ENCODE data around the gene NDUFAF2.

DNA sequence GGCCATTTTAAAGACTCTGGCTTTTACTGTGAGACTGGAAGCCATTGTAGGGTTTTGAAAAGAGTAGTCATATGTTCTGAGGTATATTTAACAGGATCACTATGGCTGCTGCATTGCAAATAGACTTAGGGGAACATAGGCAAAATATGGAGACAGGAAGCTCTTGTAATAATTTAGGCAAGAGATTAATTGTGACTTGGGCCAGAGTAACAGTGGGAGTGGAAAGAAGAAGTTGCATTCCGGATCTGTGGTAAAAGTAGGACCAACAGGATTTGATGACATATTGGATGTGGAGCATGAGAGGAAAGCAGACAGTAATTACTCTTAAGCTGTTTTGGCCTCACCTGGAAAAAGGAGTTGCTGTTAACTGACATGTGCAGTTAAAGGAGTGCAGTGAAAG, 131.6 kb downstream of the NDUFAF2 start:
- TF ChIP-seq, protein P1, sequence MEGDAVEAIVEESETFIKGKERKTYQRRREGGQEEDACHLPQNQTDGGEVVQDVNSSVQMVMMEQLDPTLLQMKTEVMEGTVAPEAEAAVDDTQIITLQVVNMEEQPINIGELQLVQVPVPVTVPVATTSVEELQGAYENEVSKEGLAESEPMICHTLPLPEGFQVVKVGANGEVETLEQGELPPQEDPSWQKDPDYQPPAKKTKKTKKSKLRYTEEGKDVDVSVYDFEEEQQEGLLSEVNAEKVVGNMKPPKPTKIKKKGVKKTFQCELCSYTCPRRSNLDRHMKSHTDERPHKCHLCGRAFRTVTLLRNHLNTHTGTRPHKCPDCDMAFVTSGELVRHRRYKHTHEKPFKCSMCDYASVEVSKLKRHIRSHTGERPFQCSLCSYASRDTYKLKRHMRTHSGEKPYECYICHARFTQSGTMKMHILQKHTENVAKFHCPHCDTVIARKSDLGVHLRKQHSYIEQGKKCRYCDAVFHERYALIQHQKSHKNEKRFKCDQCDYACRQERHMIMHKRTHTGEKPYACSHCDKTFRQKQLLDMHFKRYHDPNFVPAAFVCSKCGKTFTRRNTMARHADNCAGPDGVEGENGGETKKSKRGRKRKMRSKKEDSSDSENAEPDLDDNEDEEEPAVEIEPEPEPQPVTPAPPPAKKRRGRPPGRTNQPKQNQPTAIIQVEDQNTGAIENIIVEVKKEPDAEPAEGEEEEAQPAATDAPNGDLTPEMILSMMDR (IDR thresholded peaks at IDR 0.05; ENCODE audit: insufficient read depth, low read length, poor library complexity, severe bottlenecking), result no peak
- TF ChIP-seq EZH2phosphoT487 (conservative IDR thresholded peaks at IDR 0.05; ENCODE audit: low read length), result no peak

Data from SU-DHL-6 (cell line).